ENCODE measurements around the gene HACE1.
"Not testable (repeated sequence)": the region's sequence is repeated elsewhere in the genome, so short reads cannot be mapped to it uniquely, and the experiment has no call there.

HACE1 gene

GRCh38 chr6:104881964-104882668, 22.4 kb upstream of the HACE1 start:
- no peak overlapping the region for H3K4me3 ChIP-seq (ENCODE audit: low read length in 2 of 2)

GRCh38 chr6:104862456-104862855, 2.7 kb upstream of the HACE1 start:
- H3K4me1 ChIP-seq (ENCODE audit: control insufficient read depth, insufficient read depth, low read length), result no peaks in the 10 kb centered on the region
- no peak overlapping the region for H3K27ac ChIP-seq (ENCODE audit: low read length)
- H3K9me3 ChIP-seq (ENCODE audit: control insufficient read depth in 2 of 2, low read length in 2 of 2), result no peaks in the 10 kb centered on the region
- H3K36me3 ChIP-seq (ENCODE audit: control insufficient read depth in 2 of 2, insufficient read depth in 2 of 2, low read length in 2 of 2), result no peaks in the 10 kb centered on the region
- no peak overlapping the region for H3K4me3 ChIP-seq (ENCODE audit: low read length in 2 of 2)
- H3K27me3 ChIP-seq (ENCODE audit: control insufficient read depth in 1 of 2, insufficient read depth in 2 of 2, low read length in 2 of 2), result peaks cover 0 to 2% of the 10 kb centered on the region in 2 donors
- no peak overlapping the region for H3K9ac ChIP-seq (ENCODE audit: low read length in 2 of 2)

More at GRCh38 chr6:104881964-104882668, 22.4 kb upstream of the HACE1 start:
- no peaks in the 10 kb centered on the region for H3K36me3 ChIP-seq (ENCODE audit: control insufficient read depth in 2 of 2, insufficient read depth in 2 of 2, low read length in 2 of 2)
- H3K9me3 ChIP-seq (ENCODE audit: control insufficient read depth in 2 of 2, low read length in 2 of 2), result no peaks in the 10 kb centered on the region
- no peaks in the 10 kb centered on the region for H3K4me1 ChIP-seq (ENCODE audit: control insufficient read depth, insufficient read depth, low read length)
- peaks cover 0 to 7% of the 10 kb centered on the region in 2 donors for H3K27me3 ChIP-seq (ENCODE audit: control insufficient read depth in 1 of 2, insufficient read depth in 2 of 2, low read length in 2 of 2)
- H3K9ac ChIP-seq (ENCODE audit: low read length in 2 of 2), result no peak overlapping the region
- H3K27ac ChIP-seq (ENCODE audit: low read length), result no peak overlapping the region

- peak overlapping the region; percentile 84 to 87 for H3K4me3 ChIP-seq (ENCODE audit: low read length in 2 of 2)
- H3K27me3 ChIP-seq (ENCODE audit: control insufficient read depth in 1 of 2, insufficient read depth in 2 of 2, low read length in 2 of 2), result peaks cover 0 to 2% of the 10 kb centered on the region in 2 donors
- H3K4me1 ChIP-seq (ENCODE audit: control insufficient read depth, insufficient read depth, low read length), result no peaks in the 10 kb centered on the region
- no peaks in the 10 kb centered on the region for H3K9me3 ChIP-seq (ENCODE audit: control insufficient read depth in 2 of 2, low read length in 2 of 2)
- no peaks in the 10 kb centered on the region for H3K36me3 ChIP-seq (ENCODE audit: control insufficient read depth in 2 of 2, insufficient read depth in 2 of 2, low read length in 2 of 2)
- H3K27ac ChIP-seq (ENCODE audit: low read length), result no peak overlapping the region
- H3K9ac ChIP-seq (ENCODE audit: low read length in 2 of 2), result peak overlapping the region; percentile 43 to 87
Measured at GRCh38 chr6:104860221-104860620, 502 bp upstream of the HACE1 start.

- H3K27ac ChIP-seq (ENCODE audit: low read length), result no peak overlapping the region
- H3K4me1 ChIP-seq (ENCODE audit: control insufficient read depth, insufficient read depth, low read length), result no peaks in the 10 kb centered on the region
- peak overlapping the region; percentile 77 to 87 for H3K9ac ChIP-seq (ENCODE audit: low read length in 2 of 2)
- H3K9me3 ChIP-seq (ENCODE audit: control insufficient read depth in 2 of 2, low read length in 2 of 2), result no peaks in the 10 kb centered on the region
- peak overlapping the region; percentile 84 to 87 for H3K4me3 ChIP-seq (ENCODE audit: low read length in 2 of 2)
- H3K36me3 ChIP-seq (ENCODE audit: control insufficient read depth in 2 of 2, insufficient read depth in 2 of 2, low read length in 2 of 2), result no peaks in the 10 kb centered on the region
- H3K27me3 ChIP-seq (ENCODE audit: control insufficient read depth in 1 of 2, insufficient read depth in 2 of 2, low read length in 2 of 2), result peaks cover 0 to 2% of the 10 kb centered on the region in 2 donors
Measured at GRCh38 chr6:104858642-104859041, 1.1 kb downstream of the HACE1 start.

- Histone ChIP-seq H3K27me3 (ENCODE audit: control insufficient read depth in 1 of 2, insufficient read depth in 2 of 2, low read length in 2 of 2) (no peaks in the 10 kb centered on the region), H3K4me3 (ENCODE audit: low read length in 2 of 2) (no peak overlapping the region), H3K9me3 (ENCODE audit: control insufficient read depth in 2 of 2, low read length in 2 of 2) (no peaks in the 10 kb centered on the region), H3K9ac (ENCODE audit: low read length in 2 of 2) (no peak overlapping the region), H3K36me3 (ENCODE audit: control insufficient read depth in 2 of 2, insufficient read depth in 2 of 2, low read length in 2 of 2) (peaks cover 3 to 5% of the 10 kb centered on the region in 2 donors), H3K4me1 (ENCODE audit: control insufficient read depth, insufficient read depth, low read length) (no peaks in the 10 kb centered on the region), H3K27ac (ENCODE audit: low read length) (no peak overlapping the region)
Measured at GRCh38 chr6:104855507-104855906, 4.2 kb downstream of the HACE1 start.

- not testable (repeated sequence) for H3K4me3 ChIP-seq (ENCODE audit: low read length in 2 of 2); H3K9ac ChIP-seq (ENCODE audit: low read length in 2 of 2); H3K36me3 ChIP-seq (ENCODE audit: control insufficient read depth in 2 of 2, insufficient read depth in 2 of 2, low read length in 2 of 2); H3K27me3 ChIP-seq (ENCODE audit: control insufficient read depth in 1 of 2, insufficient read depth in 2 of 2, low read length in 2 of 2); H3K27ac ChIP-seq (ENCODE audit: low read length); H3K4me1 ChIP-seq (ENCODE audit: control insufficient read depth, insufficient read depth, low read length); H3K9me3 ChIP-seq (ENCODE audit: control insufficient read depth in 2 of 2, low read length in 2 of 2)
Measured at GRCh38 chr6:104847721-104848120, 12.0 kb downstream of the HACE1 start.

- H3K9ac ChIP-seq (ENCODE audit: low read length in 2 of 2), result no peak overlapping the region
- no peak overlapping the region for H3K27ac ChIP-seq (ENCODE audit: low read length)
- H3K27me3 ChIP-seq (ENCODE audit: control insufficient read depth in 1 of 2, insufficient read depth in 2 of 2, low read length in 2 of 2), result no peaks in the 10 kb centered on the region
- H3K36me3 ChIP-seq (ENCODE audit: control insufficient read depth in 2 of 2, insufficient read depth in 2 of 2, low read length in 2 of 2), result peaks cover 4 to 10% of the 10 kb centered on the region in 2 donors
- H3K4me1 ChIP-seq (ENCODE audit: control insufficient read depth, insufficient read depth, low read length), result no peaks in the 10 kb centered on the region
- H3K9me3 ChIP-seq (ENCODE audit: control insufficient read depth in 2 of 2, low read length in 2 of 2), result no peaks in the 10 kb centered on the region
- H3K4me3 ChIP-seq (ENCODE audit: low read length in 2 of 2), result no peak overlapping the region
Measured at GRCh38 chr6:104843229-104843628, 16.5 kb downstream of the HACE1 start.

GRCh38 chr6:104837158-104837557, 22.6 kb downstream of the HACE1 start:
- Histone ChIP-seq H3K4me1 (ENCODE audit: control insufficient read depth, insufficient read depth, low read length) (no peaks in the 10 kb centered on the region), H3K9me3 (ENCODE audit: control insufficient read depth in 2 of 2, low read length in 2 of 2) (no peaks in the 10 kb centered on the region), H3K27ac (ENCODE audit: low read length) (no peak overlapping the region), H3K36me3 (ENCODE audit: control insufficient read depth in 2 of 2, insufficient read depth in 2 of 2, low read length in 2 of 2) (peaks cover 8 to 10% of the 10 kb centered on the region in 2 donors), H3K27me3 (ENCODE audit: control insufficient read depth in 1 of 2, insufficient read depth in 2 of 2, low read length in 2 of 2) (no peaks in the 10 kb centered on the region), H3K4me3 (ENCODE audit: low read length in 2 of 2) (no peak overlapping the region), H3K9ac (ENCODE audit: low read length in 2 of 2) (no peak overlapping the region)

GRCh38 chr6:104836479-104837020, 23.2 kb downstream of the HACE1 start:
- not testable (repeated sequence) for H3K9me3 ChIP-seq (ENCODE audit: control insufficient read depth in 2 of 2, low read length in 2 of 2); H3K27ac ChIP-seq (ENCODE audit: low read length); H3K27me3 ChIP-seq (ENCODE audit: control insufficient read depth in 1 of 2, insufficient read depth in 2 of 2, low read length in 2 of 2); H3K4me1 ChIP-seq (ENCODE audit: control insufficient read depth, insufficient read depth, low read length); H3K4me3 ChIP-seq (ENCODE audit: low read length in 2 of 2); H3K9ac ChIP-seq (ENCODE audit: low read length in 2 of 2)
- peaks cover 8 to 10% of the 10 kb centered on the region in 2 donors for H3K36me3 ChIP-seq (ENCODE audit: control insufficient read depth in 2 of 2, insufficient read depth in 2 of 2, low read length in 2 of 2)

GRCh38 chr6:104835782-104836181, 23.9 kb downstream of the HACE1 start:
- Histone ChIP-seq H3K4me1 (ENCODE audit: control insufficient read depth, insufficient read depth, low read length) (no peaks in the 10 kb centered on the region), H3K9ac (ENCODE audit: low read length in 2 of 2) (no peak overlapping the region), H3K4me3 (ENCODE audit: low read length in 2 of 2) (no peak overlapping the region), H3K36me3 (ENCODE audit: control insufficient read depth in 2 of 2, insufficient read depth in 2 of 2, low read length in 2 of 2) (peaks cover 8 to 10% of the 10 kb centered on the region in 2 donors), H3K9me3 (ENCODE audit: control insufficient read depth in 2 of 2, low read length in 2 of 2) (no peaks in the 10 kb centered on the region), H3K27me3 (ENCODE audit: control insufficient read depth in 1 of 2, insufficient read depth in 2 of 2, low read length in 2 of 2) (no peaks in the 10 kb centered on the region), H3K27ac (ENCODE audit: low read length) (no peak overlapping the region)

Data from stomach smooth muscle (tissue), 2 donors.